Activated T-cell treated with anti-CD3 and anti-CD28 coated beads for 48 hours (primary cell): ENCODE data around the gene C17orf100.
"Not testable (repeated sequence)": the region's sequence is repeated elsewhere in the genome, so short reads cannot be mapped to it uniquely, and the experiment has no call there.

Experiments used
- DNase-seq: peaks from one replicate; pipeline ENCODE4 v3.0.0-alpha.2; 2020; ENCODE audit warnings: low read depth

Gene C17orf100

DNA sequence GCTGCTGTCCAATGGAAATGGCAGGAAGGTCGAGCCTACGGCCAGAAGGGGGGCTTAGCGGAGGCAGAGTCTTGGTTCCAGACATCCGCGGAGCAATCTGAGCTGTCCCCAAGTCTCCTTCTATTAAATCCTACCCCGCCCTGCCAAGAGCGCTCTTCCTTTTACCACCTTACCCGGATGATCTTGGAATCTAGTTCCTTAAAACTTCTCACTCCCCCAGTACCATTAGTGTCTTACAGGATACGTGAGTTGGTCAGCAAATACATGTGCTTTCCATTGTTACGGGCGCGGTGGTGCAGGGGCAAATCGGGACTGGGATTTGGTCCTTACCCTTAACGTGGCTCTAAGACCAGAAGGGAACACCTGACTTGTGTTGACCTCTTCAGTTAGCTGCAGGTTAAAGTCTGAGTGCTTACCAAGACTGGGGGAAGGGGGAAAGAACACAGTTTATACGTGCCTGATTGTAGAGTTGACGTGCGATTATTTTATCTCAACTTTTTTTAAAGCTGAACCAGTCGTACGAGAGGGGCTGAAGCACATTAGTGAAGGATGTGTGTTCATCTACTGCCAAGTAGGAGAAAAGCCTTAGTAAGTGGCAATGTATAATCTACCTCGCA, 10.2 kb upstream of the C17orf100 start:
- DNase-seq: no peak

DNA sequence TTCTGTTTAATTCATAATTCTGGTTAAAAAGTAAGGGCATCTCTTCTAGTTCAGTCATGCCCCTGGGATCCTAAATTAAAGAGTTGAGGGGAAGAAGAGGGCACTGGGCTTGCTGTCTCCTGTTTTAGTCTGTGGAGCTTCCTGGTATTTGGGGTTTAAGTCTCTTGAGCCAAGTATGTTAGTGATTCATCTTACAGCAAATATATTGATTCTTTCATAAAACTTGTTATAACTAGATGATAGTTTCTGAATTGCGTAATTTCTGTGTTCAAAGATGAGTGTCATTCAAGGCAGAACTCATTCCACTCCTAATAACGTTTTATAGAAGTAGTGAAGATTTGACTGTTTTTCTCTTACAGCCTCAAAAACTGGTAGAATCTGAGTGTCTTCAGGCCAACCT, 9.0 kb upstream of the C17orf100 start:
- no peak for DNase-seq

DNA sequence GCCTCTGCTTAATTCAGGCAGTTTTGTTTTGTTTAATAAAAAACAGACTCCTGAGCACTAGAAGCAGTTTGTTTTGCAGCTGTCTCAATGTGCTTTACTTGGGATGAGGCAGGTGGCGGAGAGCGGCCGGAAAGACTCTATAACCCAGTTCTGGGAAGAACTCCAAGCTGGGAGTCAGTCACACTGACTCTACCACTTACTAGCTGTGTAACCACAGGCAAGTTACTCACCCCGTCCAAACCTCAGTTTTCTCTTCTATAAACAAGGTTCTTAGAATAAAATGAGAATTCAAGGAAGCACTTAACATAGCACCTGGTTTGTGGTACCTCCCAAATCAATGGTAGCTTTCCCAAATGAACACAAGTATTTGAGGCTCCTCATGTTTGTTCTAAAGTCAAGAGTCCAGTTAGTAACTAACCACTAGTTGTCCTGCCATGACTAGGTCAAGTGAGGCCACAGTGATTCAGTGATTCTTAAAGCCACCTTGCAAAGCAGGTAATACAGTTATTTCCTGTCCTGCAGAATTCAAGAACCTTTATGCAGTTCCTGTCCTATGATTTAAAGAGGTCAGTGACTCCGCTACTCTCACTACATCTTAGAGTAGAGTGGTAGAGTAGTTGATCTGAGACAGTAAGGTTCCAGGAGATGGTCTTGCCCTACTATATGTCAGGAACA, 8.0 kb upstream of the C17orf100 start:
- no peak for DNase-seq

DNA sequence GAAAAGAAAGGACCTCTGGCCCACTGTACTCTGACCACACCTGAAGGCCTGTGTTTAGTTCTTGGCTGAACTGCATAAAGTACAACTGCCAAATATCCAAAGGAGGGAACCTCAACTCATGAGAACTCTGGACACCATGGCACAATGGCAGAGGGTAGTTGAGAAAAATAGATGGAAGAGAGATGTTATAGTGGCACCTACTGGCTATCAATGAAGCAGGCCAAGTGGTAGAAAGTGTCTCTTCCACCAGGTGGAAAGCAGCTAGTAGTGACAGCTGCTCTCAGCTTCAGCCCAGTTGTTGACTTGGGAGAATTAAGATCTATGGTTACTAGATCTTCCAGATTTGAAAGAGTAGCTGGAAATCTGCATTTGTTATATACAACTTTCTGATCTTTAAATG, 3.4 kb upstream of the C17orf100 start:
- DNase-seq: no peak

- DNase-seq: peak; percentile 25
Measured at GRCh38 chr17:6651919-6652452, 424 bp downstream of the C17orf100 start.

- no peak for DNase-seq
Measured at GRCh38 chr17:6654841-6655731, 3.5 kb downstream of the C17orf100 start.

GRCh38 chr17:6655732-6656361, 4.3 kb downstream of the C17orf100 start:
- not testable (repeated sequence) for DNase-seq

DNA sequence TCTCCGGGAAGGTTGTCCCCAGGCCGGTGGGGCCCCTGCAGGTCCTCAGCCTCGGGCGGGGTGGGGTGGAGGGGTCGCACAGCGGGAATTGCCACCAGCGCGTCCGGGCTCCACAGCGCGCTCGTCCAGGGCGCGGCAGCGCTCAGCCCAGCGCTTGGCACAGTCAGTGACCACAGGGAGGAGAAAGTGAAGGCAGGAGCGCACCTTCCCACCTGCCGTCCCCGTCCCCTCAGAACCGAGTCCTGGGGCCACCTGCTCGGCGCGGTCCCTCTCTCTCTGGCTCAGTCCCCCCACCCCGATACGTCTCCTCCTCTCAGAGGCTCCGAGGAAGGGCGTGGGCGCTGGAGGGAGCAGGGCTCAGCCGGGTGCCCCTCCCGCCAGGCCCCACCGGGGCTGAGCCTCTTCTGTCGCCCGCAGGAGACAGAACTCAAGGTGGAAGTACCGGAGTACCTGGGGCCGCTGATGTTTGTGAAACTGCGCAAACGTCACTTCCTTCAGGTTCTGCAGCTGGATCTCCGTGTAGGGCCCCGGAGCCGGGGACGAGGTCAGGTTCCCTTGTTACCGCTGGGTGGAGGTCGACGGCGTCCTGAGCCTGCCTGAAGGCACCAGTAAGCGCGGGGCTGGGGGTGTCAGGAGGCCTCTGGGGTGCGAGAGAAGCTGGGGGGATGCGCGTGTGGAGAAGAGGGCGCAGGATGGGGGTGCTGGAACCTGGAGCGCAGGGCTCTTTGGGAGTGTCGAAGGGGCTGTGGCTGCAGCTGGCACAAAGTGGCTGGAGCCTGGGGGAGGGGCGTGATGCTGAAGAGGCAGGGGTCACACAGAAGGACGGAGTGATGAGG, 5.5 kb downstream of the C17orf100 start:
- peak; percentile 49 for DNase-seq

GRCh38 chr17:6657633-6658287, 6.2 kb downstream of the C17orf100 start:
- DNase-seq: no peak

GRCh38 chr17:6658411-6658810, 6.8 kb downstream of the C17orf100 start:
- not testable (repeated sequence) for DNase-seq

DNA sequence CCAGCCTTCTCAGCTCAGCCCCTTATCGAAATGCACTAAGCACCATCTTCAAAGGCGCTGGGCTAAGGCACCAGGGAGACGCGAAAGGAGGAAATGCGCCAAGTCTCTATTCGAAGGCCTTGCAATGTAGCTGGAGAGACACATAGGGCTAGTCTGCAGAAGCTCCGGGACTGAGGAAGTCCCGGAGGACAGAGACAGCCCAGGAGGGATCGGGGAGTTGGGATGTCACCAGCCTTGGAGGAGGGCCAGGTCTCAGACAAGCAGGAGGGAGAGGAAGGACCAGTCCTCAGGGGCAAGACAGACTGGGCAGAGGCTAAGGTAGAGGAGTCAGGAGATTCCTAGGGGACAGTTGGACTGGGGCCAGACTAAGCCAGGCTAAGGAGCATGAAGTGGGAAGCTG, 8.5 kb downstream of the C17orf100 start:
- DNase-seq: no peak

- no peak for DNase-seq
Measured at GRCh38 chr17:6660805-6661463, 9.4 kb downstream of the C17orf100 start.

DNA sequence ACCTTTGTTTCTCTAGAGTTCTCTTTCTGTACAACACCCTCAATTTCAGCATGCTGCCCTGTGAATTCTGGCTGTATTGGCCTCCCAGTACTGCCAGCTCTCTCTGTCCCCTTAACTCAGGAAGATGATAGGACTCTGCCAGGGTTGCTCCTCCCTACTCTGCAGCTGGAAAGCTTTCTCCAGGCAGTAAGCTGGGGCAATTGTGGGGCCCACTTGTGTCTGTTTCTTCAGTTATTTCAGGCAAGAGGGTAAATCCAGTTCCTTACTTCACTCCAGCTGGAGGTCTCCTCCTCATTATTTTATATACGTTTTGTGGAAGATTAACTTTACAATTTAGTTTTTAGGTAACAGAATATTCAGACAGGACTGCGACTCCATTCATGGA, 9.9 kb downstream of the C17orf100 start:
- no peak for DNase-seq

- not testable (repeated sequence) for DNase-seq
Measured at GRCh38 chr17:6663200-6663599, 11.6 kb downstream of the C17orf100 start.

GRCh38 chr17:6666077-6666521, 14.5 kb downstream of the C17orf100 start:
- peak; percentile 34 for DNase-seq

DNA sequence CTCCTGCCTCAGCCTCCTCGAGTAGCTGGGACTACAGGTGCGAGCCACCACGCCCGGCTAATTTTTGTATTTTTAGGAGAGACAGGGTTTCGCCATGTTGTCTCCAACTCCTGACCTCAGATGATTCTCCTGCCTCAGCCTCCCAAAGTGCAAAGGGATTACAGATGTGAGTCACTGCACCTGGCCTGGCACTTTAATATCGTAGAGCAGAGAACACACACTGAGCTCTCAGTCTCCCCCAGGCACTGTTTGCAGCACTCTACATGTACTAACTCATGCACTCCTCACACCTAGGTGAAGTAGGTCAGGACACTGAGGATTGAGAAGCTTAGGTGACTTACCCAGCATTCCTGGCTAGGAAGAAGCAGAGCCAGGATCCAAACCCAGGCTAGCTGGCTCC, 15.0 kb downstream of the C17orf100 start:
- no peak for DNase-seq

GRCh38 chr17:6667516-6667915, 16.0 kb downstream of the C17orf100 start:
- no peak for DNase-seq

DNA sequence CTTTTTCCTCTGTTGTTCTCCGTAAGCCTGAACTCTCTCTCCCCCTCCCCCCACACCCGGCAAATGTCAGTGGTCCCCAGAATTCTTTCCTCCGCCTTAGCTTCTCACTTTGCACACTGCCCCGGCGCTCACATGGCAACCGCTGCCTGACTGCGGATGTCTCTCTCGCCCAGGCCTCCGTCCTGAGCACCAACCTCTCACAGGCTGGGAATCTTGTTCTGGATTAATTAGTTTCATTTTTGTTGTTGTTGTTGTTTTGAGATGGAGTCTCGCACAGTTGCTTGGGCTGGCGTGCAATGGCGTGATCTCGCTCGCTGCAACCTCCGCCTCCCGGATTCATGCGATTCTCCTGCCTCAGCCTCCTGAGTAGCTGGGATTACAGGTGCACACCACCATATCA, 16.7 kb downstream of the C17orf100 start:
- no peak for DNase-seq

- no peak for DNase-seq
Measured at GRCh38 chr17:6668727-6669425, 17.3 kb downstream of the C17orf100 start.
